Activated T-helper 2 cell treated with anti-CD3 and anti-CD28 coated beads, Interferon-gamma antibody, Interleukin-2, Interleukin-4, amounts not matched to agents 10 μg/mL and 5 μg/mL and 100 μg/mL, durations not matched to agents 14 hours and 24 hours and 36 hours (primary cell): ENCODE measurements around the gene VAMP1. TPM values are rescaled to one million over a fixed set of nuclear protein-coding genes. Genes with fewer than 3 reads are reported as not detected.
A peak's percentile ranks its signal among the peaks of the same experiment; 100 is the strongest.
"Not testable (repeated sequence)": the region's sequence is repeated elsewhere in the genome, so short reads cannot be mapped to it uniquely, and the experiment has no call there.

Source experiments
- DNase-seq: peaks from one replicate; pipeline ENCODE4 v3.0.0; 2021; ENCODE audit warnings: low spot score
- H3K27ac Mint-ChIP-seq: one replicate; pipeline ENCODE4 v1.8.0; 2021; ENCODE audit warnings: mixed read lengths
- H3K27me3 Mint-ChIP-seq: one replicate; pipeline ENCODE4 v1.8.0; 2021; ENCODE audit warnings: low read depth, mixed read lengths
- H3K36me3 Mint-ChIP-seq: one replicate; pipeline ENCODE4 v1.8.0; 2021; ENCODE audit warnings: low read depth, mixed read lengths
- H3K4me1 Mint-ChIP-seq: one replicate; pipeline ENCODE4 v1.8.0; 2021; ENCODE audit warnings: low read depth, mixed read lengths
- H3K4me3 Mint-ChIP-seq: one replicate; pipeline ENCODE4 v1.8.0; 2021; ENCODE audit warnings: low read depth, mild to moderate bottlenecking, moderate library complexity, mixed read lengths
- H3K9me3 Mint-ChIP-seq: one replicate; pipeline ENCODE4 v1.8.0; 2021; ENCODE audit warnings: mixed read lengths
- intact Hi-C: fragments of 100-400 bp; cut with micrococcal nuclease; formaldehyde crosslinking; loops from one replicate; pipeline ENCODE4 v1.15.1; 2023
- total RNA-seq: library from RNA; stranded (reverse); gene quantifications from 2 replicates; pipeline ENCODE4 v1.2.3, GENCODE V29; 2022

Gene VAMP1
- total RNA-seq, 1 donor from 2014 or later, result 38.7 TPM

DNA sequence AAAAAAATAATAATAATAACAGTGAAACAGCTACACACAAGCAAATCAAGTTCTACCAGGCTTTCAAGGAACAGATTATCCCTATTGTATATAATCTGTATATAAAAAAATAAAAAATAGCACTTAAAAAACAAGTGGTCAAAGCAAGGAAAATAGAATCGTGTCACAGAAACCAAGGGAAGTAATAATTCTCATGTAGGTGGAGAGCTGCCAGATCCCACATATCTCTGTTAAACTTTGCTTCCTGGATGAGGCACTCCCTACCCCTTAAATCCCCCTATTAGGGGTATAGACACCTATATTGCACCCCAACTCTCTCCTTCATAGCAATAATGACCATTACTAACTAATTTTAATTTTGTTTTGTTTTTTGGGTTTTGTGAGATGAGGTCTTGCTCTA is 30.1 kb downstream of the VAMP1 start:
- H3K9me3 Mint-ChIP-seq, result no peaks in the 10 kb centered on the region
- peaks cover 3% of the 10 kb centered on the region for H3K36me3 Mint-ChIP-seq
- H3K4me3 Mint-ChIP-seq, result no peak overlapping the region
- no peak overlapping the region for H3K27ac Mint-ChIP-seq
- intact Hi-C loops, result no loop called here
- peaks cover 39% of the 10 kb centered on the region for H3K4me1 Mint-ChIP-seq
- no peak for DNase-seq
- H3K27me3 Mint-ChIP-seq, result no peaks in the 10 kb centered on the region

DNA sequence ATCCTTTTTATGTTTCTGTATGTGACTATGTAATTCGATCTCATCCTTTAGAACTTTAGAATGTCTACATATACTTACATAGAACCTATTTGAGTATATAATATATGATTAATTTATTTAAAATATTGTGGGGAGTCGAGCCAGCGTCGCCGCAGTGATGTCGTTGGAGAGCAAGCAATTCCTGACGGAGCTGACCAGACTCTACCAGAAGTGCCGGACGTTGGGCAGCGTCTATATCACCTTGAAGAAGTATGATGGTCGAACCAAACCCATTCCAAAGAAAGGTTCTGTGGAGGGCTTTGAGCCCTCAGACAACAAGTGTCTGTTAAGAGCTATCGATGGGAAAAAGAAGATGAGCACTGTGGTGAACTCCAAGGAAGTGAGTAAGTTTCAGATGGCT is 32.1 kb downstream of the VAMP1 start:
- no peak overlapping the region for H3K27ac Mint-ChIP-seq
- H3K9me3 Mint-ChIP-seq, result no peaks in the 10 kb centered on the region
- no peak for DNase-seq
- H3K36me3 Mint-ChIP-seq, result no peaks in the 10 kb centered on the region
- no peak overlapping the region for H3K4me3 Mint-ChIP-seq
- no peaks in the 10 kb centered on the region for H3K27me3 Mint-ChIP-seq
- H3K4me1 Mint-ChIP-seq, result peaks cover 35% of the 10 kb centered on the region
- intact Hi-C loops, result no loop called here

DNA sequence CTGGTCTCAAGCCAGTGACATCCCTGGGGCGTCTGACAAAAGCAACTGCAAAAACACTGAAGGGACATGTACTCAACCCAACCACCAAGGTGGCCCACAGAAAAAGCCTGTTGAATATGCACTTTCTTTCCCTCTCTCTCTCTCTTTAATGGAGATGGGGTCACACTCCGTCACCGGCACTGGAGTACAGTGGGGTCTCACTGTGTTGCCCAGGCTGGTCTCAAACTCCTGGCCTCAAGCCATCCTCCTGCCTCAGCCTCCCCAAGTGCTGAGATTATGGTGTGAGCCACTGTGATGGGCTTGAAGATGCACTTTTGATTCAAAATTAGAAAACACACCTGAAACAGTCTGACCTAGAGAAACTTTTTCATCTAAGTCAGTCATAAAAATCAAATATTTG is 32.9 kb downstream of the VAMP1 start:
- H3K9me3 Mint-ChIP-seq, result no peaks in the 10 kb centered on the region
- H3K36me3 Mint-ChIP-seq, result no peaks in the 10 kb centered on the region
- peaks cover 33% of the 10 kb centered on the region for H3K4me1 Mint-ChIP-seq
- H3K4me3 Mint-ChIP-seq, result no peak overlapping the region
- intact Hi-C loops, result no loop called here
- DNase-seq, result no peak
- no peak overlapping the region for H3K27ac Mint-ChIP-seq
- no peaks in the 10 kb centered on the region for H3K27me3 Mint-ChIP-seq

DNA sequence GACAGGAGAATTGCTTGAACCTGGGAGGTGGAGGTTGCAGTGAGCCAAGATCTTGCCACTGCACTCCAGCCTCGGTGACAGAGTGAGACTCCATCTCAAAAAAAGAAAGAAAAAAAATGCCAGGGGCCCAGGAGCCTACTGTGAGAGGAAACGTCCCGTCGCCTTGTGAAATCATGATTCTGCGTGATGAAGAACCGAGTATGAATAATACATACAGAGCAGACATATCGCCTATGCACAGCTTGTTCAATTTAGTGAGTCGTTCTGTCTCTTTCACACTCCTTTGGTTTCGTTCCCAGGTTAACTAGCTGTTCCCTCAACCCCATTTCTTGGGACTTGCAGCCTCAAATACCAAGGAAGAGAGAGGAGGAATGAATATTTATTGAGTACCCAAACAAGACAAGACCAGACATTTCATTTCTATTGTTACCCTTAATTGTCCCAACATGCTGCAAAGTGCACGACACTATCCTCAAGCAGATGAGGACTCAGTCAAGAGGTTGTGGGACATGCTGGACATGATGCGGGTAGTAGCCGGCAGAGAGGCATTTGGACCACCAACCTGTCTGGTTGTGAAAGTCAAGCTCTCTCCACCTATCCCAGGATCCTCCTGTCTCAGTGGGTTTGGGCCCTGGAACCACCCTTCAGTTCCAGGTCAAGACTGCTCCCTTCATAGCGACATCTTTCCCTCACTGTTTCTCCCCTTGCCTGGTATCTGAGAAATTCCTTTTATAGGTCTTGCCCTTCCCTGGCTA is 34.3 kb downstream of the VAMP1 start:
- Mint-ChIP-seq H3K4me3 (no peak overlapping the region), H3K4me1 (peaks cover 35% of the 10 kb centered on the region), H3K27me3 (no peaks in the 10 kb centered on the region), H3K27ac (no peak overlapping the region), H3K36me3 (no peaks in the 10 kb centered on the region), H3K9me3 (no peaks in the 10 kb centered on the region)
- DNase-seq, result no peak
- intact Hi-C loops, result no loop called here

DNA sequence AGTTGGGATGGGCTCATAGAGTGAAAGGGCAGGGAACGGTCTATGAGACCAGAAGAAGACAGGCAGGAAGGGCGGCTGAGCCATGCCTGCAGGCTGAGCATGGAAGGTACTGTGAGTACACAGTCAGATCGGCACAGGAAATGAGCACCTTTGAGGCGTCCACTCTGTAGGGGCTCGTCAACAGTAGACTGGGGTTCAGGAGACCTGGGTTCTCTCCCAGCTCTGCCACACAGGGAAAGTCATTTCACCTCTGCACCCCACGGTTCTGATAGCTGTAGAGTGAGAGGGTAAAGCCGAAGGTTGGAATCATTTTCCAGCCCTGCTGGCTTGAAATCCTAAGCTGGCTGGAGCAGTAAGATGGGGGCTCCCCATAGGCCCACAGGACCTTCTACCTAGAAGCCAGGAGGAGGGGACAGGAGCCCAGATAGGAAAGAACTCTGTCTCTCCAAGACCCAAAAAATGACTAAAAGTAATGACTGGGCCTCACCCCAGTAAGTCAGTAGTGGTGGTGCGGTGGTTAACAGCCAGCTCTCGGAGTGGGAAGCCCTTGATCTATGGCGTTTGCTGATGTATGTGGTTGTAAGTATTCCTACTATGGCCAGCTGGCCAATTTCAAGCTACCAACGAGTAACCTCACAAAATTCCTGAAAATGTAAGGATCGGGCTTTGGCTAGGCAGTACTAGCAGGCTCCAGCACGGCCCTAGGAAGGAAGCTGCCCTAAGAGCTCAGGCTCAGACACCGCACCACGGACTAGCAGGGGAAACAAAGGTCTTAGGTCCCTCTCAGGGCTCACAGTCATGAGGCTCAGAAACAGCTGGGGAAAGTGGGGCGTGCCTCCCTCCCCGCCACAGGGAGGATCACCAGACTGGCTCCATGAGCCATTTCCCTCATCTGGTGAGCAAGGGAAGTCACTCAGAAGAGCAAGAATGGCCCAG is 36.0 kb downstream of the VAMP1 start:
- no peaks in the 10 kb centered on the region for H3K36me3 Mint-ChIP-seq
- peaks cover 48% of the 10 kb centered on the region for H3K4me1 Mint-ChIP-seq
- peak overlapping the region; percentile 58 for H3K4me3 Mint-ChIP-seq
- peak overlapping the region; percentile 86 for H3K27ac Mint-ChIP-seq
- intact Hi-C loops, result no loop called here
- DNase-seq, result no peak
- no peaks in the 10 kb centered on the region for H3K9me3 Mint-ChIP-seq
- no peaks in the 10 kb centered on the region for H3K27me3 Mint-ChIP-seq

DNA sequence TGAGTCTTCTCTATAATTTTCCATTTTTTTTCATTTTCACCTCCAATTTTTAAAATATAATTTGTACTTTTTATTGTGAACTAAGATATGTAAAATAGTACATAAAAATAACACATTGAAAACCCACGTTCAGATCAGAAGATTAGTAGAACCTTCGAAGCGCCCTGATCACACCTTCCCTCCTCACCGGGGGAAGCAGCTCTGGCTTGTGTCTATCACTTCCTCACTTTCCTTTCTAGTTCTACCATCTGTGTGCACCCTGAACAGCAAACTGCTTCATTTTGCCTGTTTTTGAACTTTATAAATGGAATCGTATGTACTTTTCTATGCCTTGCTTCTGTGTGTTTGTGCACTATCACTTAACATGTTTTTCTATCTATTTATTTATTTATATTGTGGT is 37.5 kb downstream of the VAMP1 start:
- intact Hi-C loops, result no loop called here
- Mint-ChIP-seq H3K36me3 (no peaks in the 10 kb centered on the region), H3K27me3 (no peaks in the 10 kb centered on the region), H3K9me3 (no peaks in the 10 kb centered on the region), H3K4me1 (peaks cover 48% of the 10 kb centered on the region), H3K4me3 (no peak overlapping the region), H3K27ac (peak overlapping the region; percentile 68)
- no peak for DNase-seq

DNA sequence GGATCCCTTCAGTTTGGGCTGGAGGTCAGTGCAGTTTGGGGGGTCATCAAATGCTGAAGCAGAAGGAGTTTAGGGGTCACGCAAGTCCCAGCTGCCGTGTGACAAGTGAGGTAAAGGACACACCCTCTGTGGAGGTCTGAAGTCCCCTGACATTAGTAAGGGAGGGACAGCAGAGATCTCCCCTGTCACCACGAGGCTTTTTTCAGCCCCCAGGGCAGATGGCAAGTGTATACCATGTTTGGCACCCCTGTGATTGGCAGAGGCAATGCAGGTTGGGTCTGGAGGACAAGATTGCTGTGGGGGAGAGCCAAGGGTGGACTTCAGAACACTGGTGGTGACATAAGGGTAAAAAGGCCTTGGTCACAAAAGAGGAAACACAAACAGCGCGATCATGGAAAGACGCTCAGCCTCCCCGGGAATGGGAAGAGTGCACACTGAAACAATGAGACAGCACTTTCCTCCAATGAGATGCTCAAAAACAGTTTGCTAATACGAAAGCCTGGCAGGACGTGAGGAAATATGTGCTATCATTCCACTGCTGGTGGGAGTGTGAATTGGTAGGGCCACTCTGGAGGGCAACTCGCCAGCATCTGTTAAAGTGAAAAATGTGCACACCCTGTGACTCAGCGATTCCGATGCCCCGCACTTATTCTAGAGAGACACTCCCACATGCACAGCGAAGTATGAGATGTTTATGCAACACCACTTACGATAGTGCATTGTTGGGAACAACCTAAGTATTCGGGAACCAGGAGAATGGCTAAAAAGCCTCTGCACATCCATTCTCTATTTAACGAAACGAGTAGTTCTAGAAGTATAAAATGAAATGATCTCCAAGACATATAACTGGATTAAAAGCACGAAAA is 40.1 kb downstream of the VAMP1 start:
- H3K4me3 Mint-ChIP-seq, result peak overlapping the region; percentile 51
- no peaks in the 10 kb centered on the region for H3K9me3 Mint-ChIP-seq
- no peaks in the 10 kb centered on the region for H3K27me3 Mint-ChIP-seq
- no peaks in the 10 kb centered on the region for H3K36me3 Mint-ChIP-seq
- H3K4me1 Mint-ChIP-seq, result peaks cover 63% of the 10 kb centered on the region
- H3K27ac Mint-ChIP-seq, result peak overlapping the region; percentile 84
- no peak for DNase-seq
- intact Hi-C loops, result no loop called here

DNA sequence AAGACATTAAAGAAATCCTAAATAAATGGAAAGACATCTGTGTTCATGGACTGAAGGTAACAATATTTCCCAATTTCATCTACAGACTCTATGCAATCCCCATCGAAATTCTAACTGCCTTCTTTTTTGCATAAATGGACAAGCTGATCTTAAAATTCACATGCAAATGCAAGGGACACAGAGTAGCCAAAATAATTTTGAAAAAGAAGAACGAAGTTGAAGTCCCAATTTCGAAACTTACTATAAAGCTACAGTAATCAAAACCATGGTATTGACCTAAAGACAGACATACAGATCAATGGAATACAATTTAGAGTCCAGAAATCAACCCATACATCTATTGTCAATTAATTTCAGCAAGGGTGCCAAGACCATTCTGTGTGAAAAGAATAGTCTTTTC is 42.2 kb downstream of the VAMP1 start:
- Mint-ChIP-seq H3K4me3 (no peak overlapping the region), H3K27me3 (no peaks in the 10 kb centered on the region)

DNA sequence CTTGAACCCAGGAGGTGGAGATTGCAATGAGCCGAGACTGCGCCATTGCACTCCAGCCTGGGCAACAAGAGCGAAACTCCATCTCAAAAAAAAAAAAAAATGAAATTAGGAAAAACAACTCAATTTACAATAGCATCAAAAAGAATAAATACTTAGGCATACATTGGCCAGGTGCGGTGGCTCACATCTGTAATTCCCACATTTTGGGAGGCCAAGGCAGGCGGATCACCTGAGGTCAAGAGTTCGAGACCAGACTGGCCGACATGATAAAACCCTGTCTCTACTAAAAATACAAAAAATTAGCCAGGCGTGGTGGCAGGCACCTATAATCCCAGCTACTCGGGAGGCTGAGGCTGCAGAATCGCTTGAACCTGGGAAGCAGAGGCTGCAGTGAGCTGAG is 42.7 kb downstream of the VAMP1 start:
- DNase-seq, H3K4me3 Mint-ChIP-seq, H3K27me3 Mint-ChIP-seq, H3K36me3 Mint-ChIP-seq, H3K9me3 Mint-ChIP-seq: not testable (repeated sequence)
- intact Hi-C loops, result loop anchor here (1.0 to 5.0 kb wide), 7 partner anchors 16 to 107 kb away; partner anchors contain the start of genes GAPDH, NCAPD2, TAPBPL and VAMP1
- peak overlapping the region; percentile 97 for H3K27ac Mint-ChIP-seq
- peaks cover 64% of the 10 kb centered on the region for H3K4me1 Mint-ChIP-seq

More for the DNA sequence above, 42.2 kb downstream of the VAMP1 start:
- no peaks in the 10 kb centered on the region for H3K36me3 Mint-ChIP-seq
- intact Hi-C loops, result loop anchor here (5.0 kb wide), 1 partner anchor 91 kb away; no protein-coding TSS in a partner anchor
- no peaks in the 10 kb centered on the region for H3K9me3 Mint-ChIP-seq
- H3K4me1 Mint-ChIP-seq, result peaks cover 63% of the 10 kb centered on the region
- no peak for DNase-seq
- peak overlapping the region; percentile 97 for H3K27ac Mint-ChIP-seq

DNA sequence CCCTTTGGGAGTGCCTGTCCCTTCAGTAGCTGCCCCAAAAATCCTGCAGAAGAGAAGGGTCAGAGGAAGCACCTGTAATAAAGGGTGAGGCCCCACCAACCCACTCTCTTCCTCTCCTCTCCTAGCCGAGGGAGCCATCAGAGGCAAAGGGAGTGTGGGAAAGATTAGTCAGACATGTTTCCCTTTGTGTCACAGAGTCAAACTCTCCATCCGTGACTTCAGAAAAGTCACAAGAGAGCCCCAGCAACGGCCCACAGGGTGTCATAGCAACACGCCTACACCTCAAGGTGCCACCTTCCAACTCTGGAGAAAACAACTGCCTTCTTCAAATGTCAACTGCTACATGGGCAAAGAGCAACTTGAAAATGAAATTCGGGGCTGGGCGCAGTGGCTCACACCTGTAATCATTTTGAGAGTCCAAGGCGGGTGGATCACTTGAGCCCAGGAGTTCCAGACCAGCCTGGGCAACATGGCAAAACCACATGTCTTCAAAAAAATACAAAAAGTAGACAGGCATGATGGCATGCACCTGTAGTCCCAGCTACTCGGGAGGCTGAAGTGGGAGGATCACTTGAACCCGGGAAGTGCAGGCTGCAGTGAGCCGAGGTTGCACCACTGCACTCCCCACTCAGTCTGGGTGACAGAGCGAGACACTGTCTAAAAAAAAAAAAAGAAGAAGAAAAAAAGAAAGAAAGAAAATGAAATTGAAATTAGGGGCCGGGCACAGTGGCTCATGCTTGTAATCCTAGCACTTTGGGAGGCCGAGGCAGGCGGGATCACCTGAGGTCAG is 43.4 kb downstream of the VAMP1 start:
- Mint-ChIP-seq H3K9me3 (no peaks in the 10 kb centered on the region), H3K27ac (peak overlapping the region; percentile 97), H3K4me3 (peak overlapping the region; percentile 71), H3K27me3 (no peaks in the 10 kb centered on the region), H3K36me3 (no peaks in the 10 kb centered on the region), H3K4me1 (peaks cover 60% of the 10 kb centered on the region)
- DNase-seq, result peak; percentile 79
- intact Hi-C loops, result loop anchor here (1.0 to 5.0 kb wide), 7 partner anchors 16 to 107 kb away; partner anchors contain the start of genes GAPDH, NCAPD2, TAPBPL and VAMP1

DNA sequence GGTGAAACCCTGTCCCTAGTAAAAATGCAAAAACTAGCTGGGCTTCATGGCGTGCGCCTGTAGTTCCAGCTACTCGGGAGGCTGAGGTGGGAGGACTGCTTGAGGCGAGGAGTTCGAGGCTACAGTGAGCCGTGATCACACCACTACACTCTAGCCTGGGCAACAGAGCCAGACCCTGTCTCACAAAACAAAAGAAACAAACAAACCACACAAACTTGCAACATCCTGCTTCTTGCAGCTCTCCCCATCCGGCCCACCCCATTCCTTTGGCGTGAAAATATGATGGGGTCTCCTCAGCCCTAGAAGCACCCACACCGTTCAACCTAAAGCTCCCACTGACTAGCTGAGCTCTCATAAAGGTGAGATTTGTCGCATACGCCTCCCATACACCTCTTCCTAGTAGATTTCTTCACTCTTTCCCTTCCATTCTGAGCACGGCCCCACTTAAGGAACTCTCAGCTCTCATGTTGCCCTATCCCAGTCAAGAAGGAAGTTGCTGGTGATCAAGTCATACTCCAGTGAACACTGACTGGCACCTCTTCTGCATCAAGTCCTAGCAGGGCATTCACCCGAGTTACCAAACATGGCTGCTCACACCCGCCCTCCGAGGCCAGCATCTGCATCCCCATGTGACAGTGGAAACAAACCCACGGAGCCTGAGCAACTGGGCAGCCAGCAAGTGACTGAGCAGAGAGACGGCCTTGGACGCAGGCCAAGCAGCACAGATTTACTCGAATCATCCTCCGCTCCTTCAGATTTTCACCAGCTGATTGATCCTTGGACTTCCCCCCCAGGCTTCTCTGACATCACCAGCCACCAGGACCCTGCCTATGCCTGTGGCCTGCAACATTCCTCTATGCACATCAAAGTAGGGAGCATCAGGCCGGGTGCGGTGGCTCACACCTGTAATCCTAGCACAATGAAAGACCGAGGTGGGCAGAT is 44.6 kb downstream of the VAMP1 start:
- intact Hi-C loops, result loop anchor here (5.0 kb wide), 1 partner anchor 89 kb away; no protein-coding TSS in a partner anchor
- peaks cover under 1% of the 10 kb centered on the region for H3K27me3 Mint-ChIP-seq
- peak overlapping the region; percentile 97 for H3K27ac Mint-ChIP-seq
- peaks cover 54% of the 10 kb centered on the region for H3K4me1 Mint-ChIP-seq
- DNase-seq, result no peak
- no peaks in the 10 kb centered on the region for H3K9me3 Mint-ChIP-seq
- H3K4me3 Mint-ChIP-seq, result peak overlapping the region; percentile 2
- H3K36me3 Mint-ChIP-seq, result no peaks in the 10 kb centered on the region
